GM23338 (cell line): ENCODE data around the gene POLD4. TPM values are rescaled to one million over a fixed set of nuclear protein-coding genes. Genes with fewer than 3 reads are reported as not detected.
"Not testable (repeated sequence)": the region's sequence is repeated elsewhere in the genome, so short reads cannot be mapped to it uniquely, and the experiment has no call there.

Source experiments
- ATAC-seq: fragments of 200-7000 bp; cut with Tn5 transposase; 3 replicates; pipeline ENCODE4 v1.9.1; 2020
- DNase-seq: peaks from one replicate; pipeline ENCODE4 v3.0.0-alpha.2; 2015; ENCODE audit warnings: low spot score
- H2AFZ ChIP-seq: fragments of 200-600 bp; sonication (generic); 2 replicates; pipeline ENCODE4 v1.8.0; 2016; ENCODE audit warnings: antibody characterized with exemption, mild to moderate bottlenecking, moderate library complexity
- H3F3A ChIP-seq: fragments of 200-600 bp; sonication (generic); replicated peaks from 2 replicates; pipeline ENCODE4 v1.8.0; 2017; ENCODE audit warnings: antibody characterized with exemption, mixed run types, low read depth
- H3K27ac ChIP-seq: fragments of 200-600 bp; sonication (generic); 2 replicates; pipeline ENCODE4 v1.6.1; 2016; ENCODE audit warnings: low read depth
- H3K27me3 ChIP-seq: fragments of 200-600 bp; sonication (generic); 2 replicates; pipeline ENCODE4 v1.8.0; 2016; ENCODE audit warnings: mild to moderate bottlenecking, mixed run types, moderate library complexity; ENCODE audit not compliant: insufficient read depth
- H3K36me3 ChIP-seq: fragments of 200-600 bp; sonication (generic); 2 replicates; pipeline ENCODE4 v1.8.0; 2016; ENCODE audit warnings: mild to moderate bottlenecking; ENCODE audit not compliant: insufficient read depth
- H3K4me1 ChIP-seq: fragments of 200-600 bp; sonication (generic); 2 replicates; pipeline ENCODE4 v1.8.0; 2016; ENCODE audit warnings: mild to moderate bottlenecking, moderate library complexity; ENCODE audit not compliant: insufficient read depth
- H3K4me2 ChIP-seq: fragments of 200-600 bp; sonication (generic); 2 replicates; pipeline ENCODE4 v1.7.1; 2017; ENCODE audit warnings: mixed run types
- H3K4me3 ChIP-seq: fragments of 200-600 bp; sonication (generic); 2 replicates; pipeline ENCODE4 v1.6.1; 2016; ENCODE audit warnings: mixed run types
- H3K79me2 ChIP-seq: fragments of 200-600 bp; sonication (generic); replicated peaks from 2 replicates; pipeline ENCODE4 v1.8.0; 2017; ENCODE audit warnings: mild to moderate bottlenecking; ENCODE audit not compliant: insufficient read depth
- H3K9me2 ChIP-seq: fragments of 200-600 bp; sonication (generic); 2 replicates; pipeline ENCODE4 v1.8.0; 2017; ENCODE audit not compliant: insufficient read depth
- H4K20me1 ChIP-seq: fragments of 200-600 bp; sonication (generic); replicated peaks from 2 replicates; pipeline ENCODE4 v1.8.0; 2017; ENCODE audit warnings: mild to moderate bottlenecking; ENCODE audit not compliant: insufficient read depth
- H3K27ac Mint-ChIP-seq: 2 replicates; pipeline ENCODE4 v1.8.0; 2020; ENCODE audit warnings: inconsistent platforms, mild to moderate bottlenecking, moderate library complexity, mixed read lengths
- H3K27me3 Mint-ChIP-seq: 3 replicates; pipeline ENCODE4 v1.8.0; 2022; ENCODE audit warnings: low read depth, mild to moderate bottlenecking, moderate library complexity, mixed read lengths, inconsistent platforms; ENCODE audit not compliant: insufficient read depth, poor library complexity
- H3K36me3 Mint-ChIP-seq: 3 replicates; pipeline ENCODE4 v1.8.0; 2021; ENCODE audit warnings: low read depth, mild to moderate bottlenecking, inconsistent platforms, moderate library complexity, mixed read lengths
- H3K4me1 Mint-ChIP-seq: 3 replicates; pipeline ENCODE4 v1.8.0; 2020; ENCODE audit warnings: mild to moderate bottlenecking, inconsistent platforms, mixed read lengths
- H3K4me3 Mint-ChIP-seq: 3 replicates; pipeline ENCODE4 v1.8.0; 2021; ENCODE audit warnings: moderate library complexity, mild to moderate bottlenecking, inconsistent platforms, mixed read lengths
- H3K9me3 Mint-ChIP-seq: 3 replicates; pipeline ENCODE4 v1.8.0; 2020; ENCODE audit warnings: moderate library complexity, mild to moderate bottlenecking, inconsistent platforms, mixed read lengths
- EZH2 ChIP-seq: fragments of 200-600 bp; sonication (generic); IDR thresholded peaks from one replicate; pipeline ENCODE4 v1.8.0; 2017; ENCODE audit warnings: antibody characterized with exemption, mild to moderate bottlenecking, low read depth; ENCODE audit not compliant: unreplicated experiment
- JUNB ChIP-seq: IDR thresholded peaks from one replicate; pipeline ENCODE4 v1.6.1; 2016; ENCODE audit warnings: antibody characterized with exemption; ENCODE audit not compliant: unreplicated experiment
- NANOG ChIP-seq: IDR thresholded peaks from 2 replicates; pipeline ENCODE4 v1.6.1; 2016; ENCODE audit warnings: antibody characterized with exemption, borderline replicate concordance
- POLR2AphosphoS5 ChIP-seq: IDR thresholded peaks from 2 replicates; pipeline ENCODE4 v1.6.1; 2016; ENCODE audit warnings: antibody characterized with exemption, low read depth
- ZNF114 ChIP-seq: fragments of 250-450 bp; sonication (Bioruptor Pico); IDR thresholded peaks from 2 replicates; pipeline ENCODE4 v1.5.0; 2020; ENCODE audit warnings: mild to moderate bottlenecking, moderate library complexity
- ZNF331 ChIP-seq: fragments of 250-450 bp; sonication (Bioruptor Pico); IDR thresholded peaks from 2 replicates; pipeline ENCODE4 v1.5.0; 2020; ENCODE audit warnings: low read depth, mild to moderate bottlenecking, moderate library complexity
- polyA plus RNA-seq: library from polyadenylated mRNA; unstranded; fragments of >200 nt; fragmentation: Nextera tagmentation; extraction: Ambion mirVana; gene quantifications from 2 replicates; pipeline ENCODE4 v1.2.1, GENCODE V29; 2016
- total RNA-seq: library from RNA; depleted of rRNA; stranded (reverse); fragments of >200 nt; shearing (Covaris generic); gene quantifications from 2 replicates; pipeline ENCODE4 v1.2.3, GENCODE V29; 2014
- TF ChIP-seq, protein P1 (sequence below): IDR thresholded peaks from 2 replicates; pipeline ENCODE4 v1.6.1; 2016; ENCODE audit warnings: antibody characterized with exemption
- TF ChIP-seq, protein P2 (sequence below), 2 experiments: fragments of 200-600 bp in 1 of 2; sonication (generic) in 1 of 2; conservative IDR thresholded peaks; 2 replicates each; pipeline versions ENCODE4 v1.5.1 to v1.6.1; 2016 to 2017; ENCODE audit warnings: antibody characterized with exemption in 2 of 2, low read depth in 2 of 2, mild to moderate bottlenecking in 2 of 2, moderate library complexity in 1 of 2

Gene POLD4
- total and polyA plus RNA-seq, 2 experiments from 2014 or later = 16.2 to 23.0 TPM

DNA sequence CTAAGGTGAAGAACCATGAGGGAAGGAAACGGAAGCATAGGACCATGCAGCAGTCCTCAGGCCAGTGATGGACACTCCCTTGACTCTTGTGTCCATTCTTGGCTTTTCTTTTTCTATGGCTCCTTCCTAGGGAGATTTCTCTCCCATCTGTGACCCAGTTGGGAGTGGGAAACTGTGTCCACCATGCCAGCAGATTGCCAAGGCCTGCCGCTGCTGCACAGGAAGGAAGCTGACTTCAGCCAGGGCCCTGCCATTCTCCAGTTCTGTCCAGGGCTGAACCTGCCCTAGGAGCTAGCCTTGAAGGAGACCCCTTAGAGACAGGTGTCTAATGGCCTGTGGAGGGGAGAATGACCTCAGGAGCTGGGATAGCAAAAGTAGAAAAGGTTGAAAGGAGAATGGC, 32.7 kb downstream of the POLD4 start (continued):
- TF ChIP-seq, protein P1, sequence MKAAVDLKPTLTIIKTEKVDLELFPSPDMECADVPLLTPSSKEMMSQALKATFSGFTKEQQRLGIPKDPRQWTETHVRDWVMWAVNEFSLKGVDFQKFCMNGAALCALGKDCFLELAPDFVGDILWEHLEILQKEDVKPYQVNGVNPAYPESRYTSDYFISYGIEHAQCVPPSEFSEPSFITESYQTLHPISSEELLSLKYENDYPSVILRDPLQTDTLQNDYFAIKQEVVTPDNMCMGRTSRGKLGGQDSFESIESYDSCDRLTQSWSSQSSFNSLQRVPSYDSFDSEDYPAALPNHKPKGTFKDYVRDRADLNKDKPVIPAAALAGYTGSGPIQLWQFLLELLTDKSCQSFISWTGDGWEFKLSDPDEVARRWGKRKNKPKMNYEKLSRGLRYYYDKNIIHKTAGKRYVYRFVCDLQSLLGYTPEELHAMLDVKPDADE = no peak
- no peak for TF ChIP-seq JUNB
- no peak for TF ChIP-seq POLR2AphosphoS5
- TF ChIP-seq ZNF331 (CRISPR knock-in tag) = no peak
- TF ChIP-seq EZH2 = no peak
- no peak for TF ChIP-seq ZNF114 (CRISPR knock-in tag)
- TF ChIP-seq NANOG = no peak

DNA sequence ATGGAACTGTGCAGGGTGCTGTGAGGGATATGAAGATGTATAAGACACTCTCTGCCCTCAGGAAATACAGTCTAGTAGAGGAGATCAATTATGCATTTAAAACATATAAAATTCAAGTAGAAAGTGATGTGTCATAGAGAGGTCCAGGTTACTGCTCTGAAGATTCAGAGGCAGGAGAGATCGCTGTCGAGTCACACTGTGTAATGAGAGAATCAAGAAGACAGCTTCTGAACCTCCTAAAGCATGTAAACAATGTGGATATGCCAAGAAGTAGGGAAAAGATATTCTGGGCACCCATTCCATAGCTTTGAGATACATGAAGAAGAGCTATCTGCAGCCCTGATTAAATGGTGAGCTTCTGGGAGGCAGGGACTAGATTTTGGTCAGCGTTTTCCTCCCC, 33.3 kb downstream of the POLD4 start:
- no peaks in the 10 kb centered on the region for H3K9me2 ChIP-seq
- H3F3A ChIP-seq = peaks cover 11% of the 10 kb centered on the region; the same call in 1 of the 2 replicates
- H3K79me2 ChIP-seq = no peaks in the 10 kb centered on the region
- peaks cover 23% of the 10 kb centered on the region for H3K27me3 Mint-ChIP-seq
- ATAC-seq (no peak), DNase-seq (no peak)
- H3K36me3 Mint-ChIP-seq = no peaks in the 10 kb centered on the region; the same call in 2 of the 3 replicates
- no peak overlapping the region for H2AFZ ChIP-seq
- peaks cover 32% of the 10 kb centered on the region for H3K27me3 ChIP-seq
- no peak overlapping the region for H3K4me3 Mint-ChIP-seq
- H3K4me2 ChIP-seq = no peak overlapping the region
- H3K36me3 ChIP-seq = no peaks in the 10 kb centered on the region
- no peak overlapping the region for H3K27ac ChIP-seq
- peaks cover 11% of the 10 kb centered on the region for H3K4me1 Mint-ChIP-seq
- peaks cover 8% of the 10 kb centered on the region for H3K4me1 ChIP-seq
- no peaks in the 10 kb centered on the region; the same call in 2 of the 3 replicates for H3K9me3 Mint-ChIP-seq
- no peak overlapping the region for H3K4me3 ChIP-seq
- no peaks in the 10 kb centered on the region for H4K20me1 ChIP-seq
- no peak for TF ChIP-seq JUNB
- no peak overlapping the region for H3K27ac Mint-ChIP-seq

DNA sequence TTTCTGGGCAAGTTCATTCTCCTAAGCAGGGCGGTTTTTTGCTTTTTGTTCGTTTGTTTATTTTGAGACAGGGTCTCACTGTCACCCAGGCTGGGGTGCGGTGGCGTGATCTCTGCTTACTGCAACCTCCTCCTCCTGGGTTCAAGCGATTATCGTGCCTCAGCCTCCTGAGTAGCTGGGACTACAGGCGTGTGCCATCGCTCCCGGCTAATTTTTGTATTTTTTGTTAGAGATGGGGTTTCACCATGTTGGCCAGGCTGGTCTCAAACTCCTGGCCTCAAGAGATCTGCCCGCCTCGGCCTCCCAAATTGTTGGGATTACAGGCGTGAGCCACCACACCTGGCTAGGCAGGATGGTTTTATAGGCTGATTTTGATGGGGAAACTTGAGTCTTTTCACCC, 34.5 kb downstream of the POLD4 start:
- H3K27ac ChIP-seq, H2AFZ ChIP-seq: not testable (repeated sequence)
- H3K4me2 ChIP-seq = peak overlapping the region; percentile 91

DNA sequence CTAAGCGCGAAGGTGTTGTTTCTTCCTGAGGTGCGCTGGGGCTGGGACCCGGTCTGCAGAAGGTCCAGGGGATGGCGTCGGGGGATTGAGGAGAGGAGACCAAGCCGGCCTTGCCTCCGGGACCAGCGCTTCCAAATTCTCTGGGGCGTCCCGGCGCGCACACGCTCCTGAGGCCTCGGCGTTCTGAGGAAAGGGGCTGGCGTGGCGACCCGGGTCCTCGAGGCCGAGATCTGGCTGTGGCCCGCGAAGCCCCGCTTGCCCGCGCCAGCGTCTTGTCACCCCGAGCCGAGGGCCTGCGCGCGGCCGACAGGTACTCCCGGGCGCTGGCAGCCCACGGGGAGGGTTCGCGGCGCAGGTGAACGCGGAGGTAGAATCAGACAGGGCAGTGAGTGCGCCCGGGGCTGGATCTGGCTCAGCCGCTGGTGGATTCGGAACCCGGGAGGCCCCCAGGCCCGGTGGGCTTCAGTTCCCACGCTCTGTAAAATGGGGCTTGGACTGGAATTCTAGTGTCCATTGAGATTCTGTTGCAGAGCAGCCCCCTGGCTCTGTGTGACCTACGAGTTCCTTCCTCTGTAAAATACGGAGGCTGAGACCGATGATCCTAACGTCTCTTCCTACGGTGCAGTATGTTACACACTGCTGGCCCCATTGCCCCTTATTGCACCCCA, 35.3 kb downstream of the POLD4 start:
- Histone ChIP-seq H3K4me1 (peaks cover 8% of the 10 kb centered on the region), H3K27me3 (peaks cover 32% of the 10 kb centered on the region), H3K27ac (no peak overlapping the region), H3F3A (peaks cover 11% of the 10 kb centered on the region; the same call in 1 of the 2 replicates), H3K4me3 (peak overlapping the region; percentile 76), H3K79me2 (no peaks in the 10 kb centered on the region), H4K20me1 (no peaks in the 10 kb centered on the region), H3K9me2 (no peaks in the 10 kb centered on the region), H3K4me2 (peak overlapping the region; percentile 91), H2AFZ (peak overlapping the region; percentile 96), H3K36me3 (no peaks in the 10 kb centered on the region)
- Mint-ChIP-seq H3K4me3 (peak overlapping the region; percentile 92), H3K27ac (peak overlapping the region; percentile 93; the same call in 1 of the 2 replicates), H3K27me3 (peaks cover 26% of the 10 kb centered on the region), H3K4me1 (peaks cover 11% of the 10 kb centered on the region), H3K36me3 (no peaks in the 10 kb centered on the region), H3K9me3 (no peaks in the 10 kb centered on the region; the same call in 2 of the 3 replicates)
- ATAC-seq (peak; percentile 39), DNase-seq (no peak)
- TF ChIP-seq, protein P2, sequence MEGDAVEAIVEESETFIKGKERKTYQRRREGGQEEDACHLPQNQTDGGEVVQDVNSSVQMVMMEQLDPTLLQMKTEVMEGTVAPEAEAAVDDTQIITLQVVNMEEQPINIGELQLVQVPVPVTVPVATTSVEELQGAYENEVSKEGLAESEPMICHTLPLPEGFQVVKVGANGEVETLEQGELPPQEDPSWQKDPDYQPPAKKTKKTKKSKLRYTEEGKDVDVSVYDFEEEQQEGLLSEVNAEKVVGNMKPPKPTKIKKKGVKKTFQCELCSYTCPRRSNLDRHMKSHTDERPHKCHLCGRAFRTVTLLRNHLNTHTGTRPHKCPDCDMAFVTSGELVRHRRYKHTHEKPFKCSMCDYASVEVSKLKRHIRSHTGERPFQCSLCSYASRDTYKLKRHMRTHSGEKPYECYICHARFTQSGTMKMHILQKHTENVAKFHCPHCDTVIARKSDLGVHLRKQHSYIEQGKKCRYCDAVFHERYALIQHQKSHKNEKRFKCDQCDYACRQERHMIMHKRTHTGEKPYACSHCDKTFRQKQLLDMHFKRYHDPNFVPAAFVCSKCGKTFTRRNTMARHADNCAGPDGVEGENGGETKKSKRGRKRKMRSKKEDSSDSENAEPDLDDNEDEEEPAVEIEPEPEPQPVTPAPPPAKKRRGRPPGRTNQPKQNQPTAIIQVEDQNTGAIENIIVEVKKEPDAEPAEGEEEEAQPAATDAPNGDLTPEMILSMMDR (conservative IDR thresholded peaks at IDR 0.05; ENCODE audit: low read depth in 2 of 2) = no peak
- no peak for TF ChIP-seq JUNB

More for the DNA sequence above, 34.5 kb downstream of the POLD4 start:
- ATAC-seq, H3K4me1 ChIP-seq, H3K36me3 Mint-ChIP-seq, H3K27ac Mint-ChIP-seq, H3K79me2 ChIP-seq, H3K36me3 ChIP-seq, DNase-seq, H4K20me1 ChIP-seq, H3K9me3 Mint-ChIP-seq, H3K9me2 ChIP-seq: not testable (repeated sequence)
- peaks cover 32% of the 10 kb centered on the region for H3K27me3 ChIP-seq
- peak overlapping the region; percentile 76; the same call in 1 of the 2 replicates for H3K4me3 ChIP-seq
- Mint-ChIP-seq H3K27me3 (peaks cover 23% of the 10 kb centered on the region), H3K4me1 (peaks cover 11% of the 10 kb centered on the region), H3K4me3 (peak overlapping the region; percentile 92)
- peaks cover 11% of the 10 kb centered on the region; the same call in 1 of the 2 replicates for H3F3A ChIP-seq
